HepG2 (cell line): ENCODE data around the gene RUVBL1. TPM values are rescaled to one million over a fixed set of nuclear protein-coding genes. Genes with fewer than 3 reads are reported as not detected.

Experiments
- BORCS8-MEF2B ChIP-seq: sonication (generic); formaldehyde crosslinking; IDR thresholded peaks from 2 replicates; pipeline ENCODE4 v1.8.0; 2022; ENCODE audit warnings: mild to moderate bottlenecking, missing genetic modification reagents
- FOXJ3 ChIP-seq: sonication (generic); formaldehyde crosslinking; IDR thresholded peaks from 2 replicates; pipeline ENCODE4 v1.4.0; 2020; ENCODE audit warnings: missing genetic modification reagents, mild to moderate bottlenecking, borderline replicate concordance
- KLF12 ChIP-seq: sonication (generic); formaldehyde crosslinking; IDR thresholded peaks from 2 replicates; pipeline ENCODE4 v1.4.0; 2020; ENCODE audit warnings: missing genetic modification reagents, borderline replicate concordance
- NCOR1 ChIP-seq: fragments of 200-600 bp; sonication (generic); IDR thresholded peaks from 2 replicates; pipeline ENCODE4 v1.7.0; 2017; ENCODE audit warnings: antibody characterized with exemption, low read length, borderline replicate concordance
- PAF1 ChIP-seq: IDR thresholded peaks from 2 replicates; pipeline ENCODE4 v1.6.1; 2016; ENCODE audit warnings: missing genetic modification reagents, missing compliant biosample characterization
- PAX8 ChIP-seq: sonication (generic); formaldehyde crosslinking; IDR thresholded peaks from 2 replicates; pipeline ENCODE4 v1.8.0; 2022; ENCODE audit warnings: mild to moderate bottlenecking, missing genetic modification reagents, borderline replicate concordance
- RBAK ChIP-seq: sonication (generic); formaldehyde crosslinking; IDR thresholded peaks from 2 replicates; pipeline ENCODE4 v1.5.1; 2020; ENCODE audit warnings: mild to moderate bottlenecking, missing genetic modification reagents
- RFX3 ChIP-seq: IDR thresholded peaks from 2 replicates; pipeline ENCODE4 v1.6.1; 2016; ENCODE audit warnings: missing biosample characterization, missing genetic modification reagents
- TBL1XR1 ChIP-seq: fragments of 150-350 bp; IDR thresholded peaks from 2 replicates; pipeline ENCODE4 v1.6.1; 2014; ENCODE audit warnings: borderline replicate concordance, low read length; ENCODE audit not compliant: partially characterized antibody
- ZNF33B ChIP-seq: sonication (generic); formaldehyde crosslinking; IDR thresholded peaks from 2 replicates; pipeline ENCODE4 v1.5.1; 2020; ENCODE audit warnings: mild to moderate bottlenecking, missing genetic modification reagents
- ZNF547 ChIP-seq: sonication (generic); formaldehyde crosslinking; IDR thresholded peaks from 2 replicates; pipeline ENCODE4 v1.5.1; 2020; ENCODE audit warnings: mild to moderate bottlenecking, missing genetic modification reagents
- ZNF598 ChIP-seq: sonication (generic); formaldehyde crosslinking; IDR thresholded peaks from 2 replicates; pipeline ENCODE4 v1.5.1; 2020; ENCODE audit warnings: mild to moderate bottlenecking, missing genetic modification reagents, borderline replicate concordance
- ZNF781 ChIP-seq: sonication (generic); formaldehyde crosslinking; IDR thresholded peaks from 2 replicates; pipeline ENCODE4 v1.5.1; 2020; ENCODE audit warnings: borderline replicate concordance, mild to moderate bottlenecking, missing genetic modification reagents; ENCODE audit errors: not compliant biosample characterization
- polyA plus RNA-seq, 8 experiments: library from polyadenylated mRNA; depleted of rRNA in 3 of 8; stranded (reverse) in 7 of 8; unstranded in 1 of 8; fragments of >200 nt; fragmentation: Illumina TruSeq in 4 of 8; extraction: Trizol in 4 of 8; gene quantifications; 2 replicates each; pipeline versions ENCODE4 v1.2.1 to v1.2.3, GENCODE V29; 2011 to 2016; ENCODE audit warnings: low read depth in 4 of 8, missing spikeins in 1 of 8, mixed read lengths in 1 of 8; ENCODE audit not compliant: insufficient read depth in 1 of 8
- total RNA-seq, 5 experiments: library from RNA; depleted of rRNA; stranded (reverse); fragments of >200 nt; fragmentation: Illumina TruSeq; extraction: Trizol; gene quantifications; 2 replicates each; pipeline ENCODE4 v1.2.3, GENCODE V29; 2016; ENCODE audit warnings: low read depth in 1 of 5
- TF ChIP-seq, protein P1 (sequence below), 2 experiments: fragments of 450-650 bp in 1 of 2; sonication (generic) in 1 of 2; formaldehyde crosslinking in 1 of 2; IDR thresholded peaks; 2 replicates each; pipeline versions ENCODE4 v1.6.1 to v1.8.0; 2016 to 2022; ENCODE audit warnings: antibody characterized with exemption in 1 of 2, mild to moderate bottlenecking in 1 of 2, missing genetic modification reagents in 1 of 2
- TF ChIP-seq, protein P2 (sequence below): sonication (generic); formaldehyde crosslinking; IDR thresholded peaks from 2 replicates; pipeline ENCODE4 v1.8.0; 2022; ENCODE audit warnings: mild to moderate bottlenecking, missing genetic modification reagents
- TF ChIP-seq, protein P3 (sequence below): sonication (generic); formaldehyde crosslinking; IDR thresholded peaks from 2 replicates; pipeline ENCODE4 v1.5.0; 2020; ENCODE audit warnings: mild to moderate bottlenecking, missing genetic modification reagents
- TF ChIP-seq, protein P4 (sequence below): IDR thresholded peaks from 2 replicates; pipeline ENCODE4 v1.6.1; 2016

The RUVBL1 gene
- total and polyA plus RNA-seq, 2 of the 13 experiments (the other 11 are each of a cell fraction or from before 2014, with no cell fraction given) = 32.7 to 86.3 TPM

DNA sequence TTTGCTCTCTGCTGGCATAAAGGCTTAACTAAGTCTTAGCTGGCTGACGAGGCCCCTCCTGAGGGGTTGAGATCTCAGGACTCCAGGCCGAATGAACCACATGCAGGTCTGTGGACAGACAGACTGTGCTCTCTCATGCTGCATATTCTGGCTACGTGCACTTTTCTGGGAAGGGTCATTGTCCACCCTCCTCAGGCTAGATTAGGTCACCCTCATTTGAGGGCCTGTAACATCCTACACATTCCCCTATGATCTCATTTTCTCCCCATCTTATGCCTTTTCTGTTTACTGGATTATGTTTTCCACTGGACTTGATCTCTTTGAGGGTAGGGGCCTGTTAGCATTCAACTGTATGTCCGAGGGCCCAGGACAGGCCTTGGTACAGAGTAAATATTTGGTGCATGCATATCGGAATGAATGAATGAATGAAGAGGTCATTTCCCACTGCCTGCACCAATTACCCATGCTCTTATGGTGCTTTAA is 43.4 kb upstream of the RUVBL1 start (continued):
- TF ChIP-seq, protein P1, sequence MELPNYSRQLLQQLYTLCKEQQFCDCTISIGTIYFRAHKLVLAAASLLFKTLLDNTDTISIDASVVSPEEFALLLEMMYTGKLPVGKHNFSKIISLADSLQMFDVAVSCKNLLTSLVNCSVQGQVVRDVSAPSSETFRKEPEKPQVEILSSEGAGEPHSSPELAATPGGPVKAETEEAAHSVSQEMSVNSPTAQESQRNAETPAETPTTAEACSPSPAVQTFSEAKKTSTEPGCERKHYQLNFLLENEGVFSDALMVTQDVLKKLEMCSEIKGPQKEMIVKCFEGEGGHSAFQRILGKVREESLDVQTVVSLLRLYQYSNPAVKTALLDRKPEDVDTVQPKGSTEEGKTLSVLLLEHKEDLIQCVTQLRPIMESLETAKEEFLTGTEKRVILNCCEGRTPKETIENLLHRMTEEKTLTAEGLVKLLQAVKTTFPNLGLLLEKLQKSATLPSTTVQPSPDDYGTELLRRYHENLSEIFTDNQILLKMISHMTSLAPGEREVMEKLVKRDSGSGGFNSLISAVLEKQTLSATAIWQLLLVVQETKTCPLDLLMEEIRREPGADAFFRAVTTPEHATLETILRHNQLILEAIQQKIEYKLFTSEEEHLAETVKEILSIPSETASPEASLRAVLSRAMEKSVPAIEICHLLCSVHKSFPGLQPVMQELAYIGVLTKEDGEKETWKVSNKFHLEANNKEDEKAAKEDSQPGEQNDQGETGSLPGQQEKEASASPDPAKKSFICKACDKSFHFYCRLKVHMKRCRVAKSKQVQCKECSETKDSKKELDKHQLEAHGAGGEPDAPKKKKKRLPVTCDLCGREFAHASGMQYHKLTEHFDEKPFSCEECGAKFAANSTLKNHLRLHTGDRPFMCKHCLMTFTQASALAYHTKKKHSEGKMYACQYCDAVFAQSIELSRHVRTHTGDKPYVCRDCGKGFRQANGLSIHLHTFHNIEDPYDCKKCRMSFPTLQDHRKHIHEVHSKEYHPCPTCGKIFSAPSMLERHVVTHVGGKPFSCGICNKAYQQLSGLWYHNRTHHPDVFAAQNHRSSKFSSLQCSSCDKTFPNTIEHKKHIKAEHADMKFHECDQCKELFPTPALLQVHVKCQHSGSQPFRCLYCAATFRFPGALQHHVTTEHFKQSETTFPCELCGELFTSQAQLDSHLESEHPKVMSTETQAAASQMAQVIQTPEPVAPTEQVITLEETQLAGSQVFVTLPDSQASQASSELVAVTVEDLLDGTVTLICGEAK (IDR thresholded peaks at IDR 0.05) = no peak
- TF ChIP-seq, protein P1 (CRISPR knock-in tag; IDR thresholded peaks at IDR 0.05) = no peak
- TF ChIP-seq PAF1 (CRISPR knock-in tag) = no peak
- TF ChIP-seq BORCS8-MEF2B = no peak
- TF ChIP-seq ZNF781 (CRISPR knock-in tag) = no peak
- no peak for TF ChIP-seq NCOR1
- TF ChIP-seq PAX8 = no peak
- TF ChIP-seq RBAK = no peak
- no peak for TF ChIP-seq RFX3 (CRISPR knock-in tag)
- TF ChIP-seq, protein P2, sequence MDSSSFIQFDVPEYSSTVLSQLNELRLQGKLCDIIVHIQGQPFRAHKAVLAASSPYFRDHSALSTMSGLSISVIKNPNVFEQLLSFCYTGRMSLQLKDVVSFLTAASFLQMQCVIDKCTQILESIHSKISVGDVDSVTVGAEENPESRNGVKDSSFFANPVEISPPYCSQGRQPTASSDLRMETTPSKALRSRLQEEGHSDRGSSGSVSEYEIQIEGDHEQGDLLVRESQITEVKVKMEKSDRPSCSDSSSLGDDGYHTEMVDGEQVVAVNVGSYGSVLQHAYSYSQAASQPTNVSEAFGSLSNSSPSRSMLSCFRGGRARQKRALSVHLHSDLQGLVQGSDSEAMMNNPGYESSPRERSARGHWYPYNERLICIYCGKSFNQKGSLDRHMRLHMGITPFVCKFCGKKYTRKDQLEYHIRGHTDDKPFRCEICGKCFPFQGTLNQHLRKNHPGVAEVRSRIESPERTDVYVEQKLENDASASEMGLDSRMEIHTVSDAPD (CRISPR knock-in tag) = no peak
- TF ChIP-seq ZNF598 (CRISPR knock-in tag) = no peak
- TF ChIP-seq ZNF547 (CRISPR knock-in tag) = no peak
- TF ChIP-seq, protein P3, sequence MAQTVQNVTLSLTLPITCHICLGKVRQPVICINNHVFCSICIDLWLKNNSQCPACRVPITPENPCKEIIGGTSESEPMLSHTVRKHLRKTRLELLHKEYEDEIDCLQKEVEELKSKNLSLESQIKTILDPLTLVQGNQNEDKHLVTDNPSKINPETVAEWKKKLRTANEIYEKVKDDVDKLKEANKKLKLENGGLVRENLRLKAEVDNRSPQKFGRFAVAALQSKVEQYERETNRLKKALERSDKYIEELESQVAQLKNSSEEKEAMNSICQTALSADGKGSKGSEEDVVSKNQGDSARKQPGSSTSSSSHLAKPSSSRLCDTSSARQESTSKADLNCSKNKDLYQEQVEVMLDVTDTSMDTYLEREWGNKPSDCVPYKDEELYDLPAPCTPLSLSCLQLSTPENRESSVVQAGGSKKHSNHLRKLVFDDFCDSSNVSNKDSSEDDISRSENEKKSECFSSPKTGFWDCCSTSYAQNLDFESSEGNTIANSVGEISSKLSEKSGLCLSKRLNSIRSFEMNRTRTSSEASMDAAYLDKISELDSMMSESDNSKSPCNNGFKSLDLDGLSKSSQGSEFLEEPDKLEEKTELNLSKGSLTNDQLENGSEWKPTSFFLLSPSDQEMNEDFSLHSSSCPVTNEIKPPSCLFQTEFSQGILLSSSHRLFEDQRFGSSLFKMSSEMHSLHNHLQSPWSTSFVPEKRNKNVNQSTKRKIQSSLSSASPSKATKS (CRISPR knock-in tag) = no peak
- no peak for TF ChIP-seq KLF12 (CRISPR knock-in tag)
- TF ChIP-seq ZNF33B (CRISPR knock-in tag) = no peak
- no peak for TF ChIP-seq FOXJ3
- no peak for TF ChIP-seq TBL1XR1
- TF ChIP-seq, protein P4, sequence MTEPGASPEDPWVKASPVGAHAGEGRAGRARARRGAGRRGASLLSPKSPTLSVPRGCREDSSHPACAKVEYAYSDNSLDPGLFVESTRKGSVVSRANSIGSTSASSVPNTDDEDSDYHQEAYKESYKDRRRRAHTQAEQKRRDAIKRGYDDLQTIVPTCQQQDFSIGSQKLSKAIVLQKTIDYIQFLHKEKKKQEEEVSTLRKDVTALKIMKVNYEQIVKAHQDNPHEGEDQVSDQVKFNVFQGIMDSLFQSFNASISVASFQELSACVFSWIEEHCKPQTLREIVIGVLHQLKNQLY = no peak
